HCT116 (cell line): ENCODE data around the gene GRIN2D. TPM values are rescaled to one million over a fixed set of nuclear protein-coding genes. Genes with fewer than 3 reads are reported as not detected.
"Not testable (repeated sequence)": the region's sequence is repeated elsewhere in the genome, so short reads cannot be mapped to it uniquely, and the experiment has no call there.

Experiments
- ATAC-seq: fragments of 200-7000 bp; cut with Tn5 transposase; 2 replicates; pipeline ENCODE4 v1.9.1; 2020; ENCODE audit warnings: mild to moderate bottlenecking, moderate library complexity
- BruUV-seq: library from RNA; stranded (reverse); fragments of 400-500 nt; replicated peaks from 2 replicates; lab custom pipeline; 2021; lab: Mats Ljungman, UMichigan
- CTCF ChIA-PET: fragments of 300-600 bp; sonication (Branson Sonifier 250); formaldehyde crosslinking; loops from one replicate; lab custom pipeline; 2021; ENCODE audit warnings: antibody characterized with exemption; lab: Charles Lee
- POLR2A ChIA-PET: fragments of 300-600, 350-600 bp; sonication (Branson Sonifier 250); formaldehyde crosslinking; loops from one replicate; lab custom pipeline; 2021; ENCODE audit warnings: antibody characterized with exemption; lab: Charles Lee
- RAD21 ChIA-PET, 2 experiments: fragments of 300-600 bp; sonication (Branson Sonifier 250); formaldehyde crosslinking; loops; one replicate each; lab custom pipeline; 2023; ENCODE audit warnings: low total read pairs in 2 of 2; ENCODE audit not compliant: uncharacterized antibody in 2 of 2, unreplicated experiment in 2 of 2, low non-redundant PET in 1 of 2; lab: Charles Lee
- DNase-seq: peaks from one replicate; pipeline ENCODE4 v3.0.0-alpha.2; 2010; ENCODE audit warnings: low read depth, low spot score
- H2AFZ ChIP-seq: fragments of 200-600 bp; shearing (Covaris generic), sonication (generic); 2 replicates; pipeline ENCODE4 v1.6.1; 2017; ENCODE audit warnings: low read depth, mixed run types, mixed read lengths, antibody characterized with exemption, low read length; ENCODE audit not compliant: poor library complexity, severe bottlenecking
- H3K27ac ChIP-seq: 2 replicates; pipeline ENCODE4 v1.5.1; 2012; ENCODE audit warnings: low read depth, low read length
- H3K27me3 ChIP-seq: fragments of 200-600 bp; sonication (generic); 2 replicates; pipeline ENCODE4 v1.6.1; 2016; ENCODE audit warnings: mixed run types, low read length, mixed read lengths; ENCODE audit not compliant: insufficient read depth
- H3K36me3 ChIP-seq, 2 experiments: fragments of 200-500 bp in 1 of 2; fragments of 200-600 bp in 1 of 2; sonication (Bioruptor generic) in 1 of 2; sonication (generic) in 1 of 2; 2 replicates each; pipeline versions ENCODE4 v1.5.1 to v1.6.1; 2014 to 2016; ENCODE audit warnings: low read length in 2 of 2, inconsistent platforms in 1 of 2, mixed read lengths in 1 of 2, mixed run types in 1 of 2; ENCODE audit not compliant: insufficient read depth in 2 of 2, control insufficient read depth in 1 of 2
- H3K4me1 ChIP-seq, 2 experiments: fragments of 200-600 bp in 1 of 2; sonication (generic) in 1 of 2; 2 replicates each; pipeline versions ENCODE4 v1.5.1 to v1.6.1; 2012 to 2017; ENCODE audit warnings: low read length in 2 of 2, inconsistent platforms in 1 of 2, mild to moderate bottlenecking in 1 of 2, mixed read lengths in 1 of 2, mixed run types in 1 of 2, moderate library complexity in 1 of 2; ENCODE audit not compliant: insufficient read depth in 2 of 2, control insufficient read depth in 1 of 2
- H3K4me2 ChIP-seq: fragments of 200-600 bp; sonication (generic); 2 replicates; pipeline ENCODE4 v1.6.1; 2017; ENCODE audit warnings: mixed run types, low read length, mixed read lengths
- H3K4me3 ChIP-seq, 2 experiments: fragments of 200-600 bp in 1 of 2; sonication (generic) in 1 of 2; replicated peaks in 1 of 2; 2 replicates each; pipeline ENCODE4 v1.5.1; 2011 to 2016; ENCODE audit warnings: low read length in 2 of 2, control low read depth in 1 of 2, low read depth in 1 of 2, mild to moderate bottlenecking in 1 of 2, mixed read lengths in 1 of 2, mixed run types in 1 of 2
- H3K79me2 ChIP-seq: fragments of 200-600 bp; sonication (generic); 2 replicates; pipeline ENCODE4 v1.6.1; 2017; ENCODE audit warnings: mild to moderate bottlenecking, mixed run types, low read length, moderate library complexity, mixed read lengths; ENCODE audit not compliant: insufficient read depth
- H3K9ac ChIP-seq: fragments of 200-600 bp; sonication (generic); 2 replicates; pipeline ENCODE4 v1.6.1; 2016; ENCODE audit warnings: low read length, mixed read lengths
- H3K9me2 ChIP-seq: fragments of 200-600 bp; sonication (generic), shearing (Covaris generic); 2 replicates; pipeline ENCODE4 v1.6.1; 2017; ENCODE audit warnings: mixed run types, mild to moderate bottlenecking, moderate library complexity; ENCODE audit not compliant: insufficient read depth
- H3K9me3 ChIP-seq, 2 experiments: fragments of 200-500 bp in 1 of 2; fragments of 200-600 bp in 1 of 2; sonication (Bioruptor generic) in 1 of 2; sonication (generic) in 1 of 2; 2 replicates each; pipeline ENCODE4 v1.6.1; 2014 to 2017; ENCODE audit warnings: low read length in 2 of 2, mixed read lengths in 2 of 2, inconsistent platforms in 1 of 2, low read depth in 1 of 2, mild to moderate bottlenecking in 1 of 2, mixed run types in 1 of 2, moderate library complexity in 1 of 2; ENCODE audit not compliant: control insufficient read depth in 1 of 2, insufficient read depth in 1 of 2
- H4K20me1 ChIP-seq: fragments of 200-600 bp; sonication (generic), shearing (Covaris generic); 2 replicates; pipeline ENCODE4 v1.6.1; 2017; ENCODE audit warnings: mixed run types, mild to moderate bottlenecking, moderate library complexity; ENCODE audit not compliant: insufficient read depth
- CBX3 ChIP-seq: IDR thresholded peaks from 2 replicates; pipeline ENCODE4 v1.6.1; 2012; ENCODE audit warnings: low read depth
- CEBPB ChIP-seq: IDR thresholded peaks from 2 replicates; pipeline ENCODE4 v1.6.1; 2012; ENCODE audit warnings: low read depth
- EGR1 ChIP-seq: IDR thresholded peaks from 2 replicates; pipeline ENCODE4 v1.6.1; 2012; ENCODE audit warnings: low read depth
- ELF1 ChIP-seq: IDR thresholded peaks from 2 replicates; pipeline ENCODE4 v1.6.1; 2012; ENCODE audit warnings: low read depth, borderline replicate concordance
- MAX ChIP-seq: IDR thresholded peaks from 2 replicates; pipeline ENCODE4 v1.6.1; 2012
- POLR2A ChIP-seq: IDR thresholded peaks from 2 replicates; pipeline ENCODE4 v1.7.0; 2011; ENCODE audit warnings: borderline replicate concordance; ENCODE audit not compliant: insufficient read depth, insufficient read length; ENCODE audit errors: extremely low read depth
- POLR2AphosphoS5 ChIP-seq: IDR thresholded peaks from 2 replicates; pipeline ENCODE4 v1.6.1; 2011; ENCODE audit warnings: mild to moderate bottlenecking, low read depth, low read length, moderate library complexity
- RAD21 ChIP-seq: IDR thresholded peaks from 2 replicates; pipeline ENCODE4 v1.6.1; 2012; ENCODE audit warnings: low read depth, mild to moderate bottlenecking
- SP1 ChIP-seq: IDR thresholded peaks from 2 replicates; pipeline ENCODE4 v1.6.1; 2012; ENCODE audit warnings: low read depth
- SRF ChIP-seq: IDR thresholded peaks from 2 replicates; pipeline ENCODE4 v1.6.1; 2012; ENCODE audit warnings: low read depth
- TCF7L2 ChIP-seq: IDR thresholded peaks from 2 replicates; pipeline ENCODE4 v1.7.0; 2011; ENCODE audit warnings: borderline replicate concordance, inconsistent platforms; ENCODE audit not compliant: insufficient read depth, insufficient read length; ENCODE audit errors: extremely low read depth
- ZFX ChIP-seq: fragments of 450-650 bp; IDR thresholded peaks from 2 replicates; pipeline ENCODE4 v1.6.1; 2017
- intact Hi-C: fragments of 100-400 bp; cut with micrococcal nuclease; formaldehyde crosslinking; loops from 2 replicates; pipeline ENCODE4 v1.10.0; 2022
- total RNA-seq: library from RNA; stranded (reverse); gene quantifications from one replicate; pipeline ENCODE4 v1.2.1, GENCODE V29; 2021; ENCODE audit not compliant: unreplicated experiment
- TF ChIP-seq, protein P1 (sequence below): IDR thresholded peaks from 2 replicates; pipeline ENCODE4 v1.6.1; 2011; ENCODE audit warnings: mild to moderate bottlenecking, low read length, moderate library complexity; ENCODE audit not compliant: insufficient replicate concordance; ENCODE audit errors: extremely low read depth

Gene GRIN2D
- total RNA-seq, 1 experiment from 2014 or later: 26.2 TPM

DNA sequence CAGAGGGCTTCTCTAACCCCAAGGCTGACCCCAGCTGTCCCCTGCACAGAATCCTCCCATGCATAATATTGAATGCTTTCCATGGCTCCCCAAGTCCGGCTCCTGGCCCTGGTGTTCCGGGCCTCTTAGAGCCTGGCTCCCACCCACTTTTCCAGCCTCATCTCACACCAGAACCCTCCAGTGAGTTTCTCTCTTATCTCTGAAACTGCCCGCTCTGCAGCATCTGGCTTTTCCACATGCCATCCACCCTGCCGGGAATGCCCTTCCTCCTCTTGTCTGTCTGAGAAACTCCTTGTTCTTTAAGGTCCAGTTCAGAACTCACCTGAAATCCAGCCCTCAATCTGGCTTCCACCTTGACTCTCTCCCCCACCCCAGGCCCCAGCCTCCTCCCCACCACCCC lies 22.5 kb upstream of the GRIN2D start:
- ChIA-PET RAD21 (no interaction called here), POLR2A (no interaction called here)

GRCh38 chr19:48371367-48371766 lies 22.1 kb upstream of the GRIN2D start:
- H3K4me1 ChIP-seq: peaks cover 14 to 18% of the 10 kb centered on the region in 2 experiments; a peak in 3 of 4 replicates
- no peaks in the 10 kb centered on the region for H3K9me2 ChIP-seq
- no peak overlapping the region for H3K4me2 ChIP-seq
- H3K36me3 ChIP-seq: no peaks in the 10 kb centered on the region
- intact Hi-C loops: no loop called here
- H3K9ac ChIP-seq: no peak overlapping the region
- ChIA-PET CTCF (interaction anchor here (0.9 to 1.1 kb wide), 2 partner anchors 19 to 20 kb away, joined by 3 to 4 read pairs; partner anchors contain the start of gene KDELR1), RAD21 (no interaction called here)
- no peak overlapping the region for H2AFZ ChIP-seq
- H3K27ac ChIP-seq: no peak overlapping the region
- no peak overlapping the region for H3K4me3 ChIP-seq
- BruUV-seq: no TSS peak
- H3K79me2 ChIP-seq: no peaks in the 10 kb centered on the region
- H3K9me3 ChIP-seq: no peaks in the 10 kb centered on the region
- TF ChIP-seq EGR1: no peak
- TF ChIP-seq POLR2AphosphoS5: no peak
- TF ChIP-seq ZFX: no peak
- no peak for TF ChIP-seq RAD21
- no peak for TF ChIP-seq TCF7L2
- TF ChIP-seq CEBPB: no peak
- no peak for TF ChIP-seq SP1
- no peak for TF ChIP-seq CBX3
- TF ChIP-seq POLR2A: no peak
- TF ChIP-seq, all 23 proteins: peak for 0
- Histone ChIP-seq H4K20me1 (no peaks in the 10 kb centered on the region), H3K27me3 (no peaks in the 10 kb centered on the region)
- ATAC-seq (no peak), DNase-seq (no peak)
- POLR2A ChIA-PET: no interaction called here

More for the DNA sequence above, 22.5 kb upstream of the GRIN2D start:
- no TSS peak for BruUV-seq
- H3K4me2 ChIP-seq: no peak overlapping the region
- DNase-seq (no peak), ATAC-seq (no peak)
- H3K9me2 ChIP-seq: no peaks in the 10 kb centered on the region
- no peaks in the 10 kb centered on the region for H4K20me1 ChIP-seq
- H3K4me1 ChIP-seq: peaks cover 14 to 18% of the 10 kb centered on the region in 2 experiments; a peak in 3 of 4 replicates
- H3K9me3 ChIP-seq: no peaks in the 10 kb centered on the region
- H3K9ac ChIP-seq: no peak overlapping the region
- no peak overlapping the region for H3K27ac ChIP-seq
- no peak overlapping the region for H3K4me3 ChIP-seq
- intact Hi-C loops: no loop called here
- TF ChIP-seq MAX: no peak
- TF ChIP-seq, protein P1, sequence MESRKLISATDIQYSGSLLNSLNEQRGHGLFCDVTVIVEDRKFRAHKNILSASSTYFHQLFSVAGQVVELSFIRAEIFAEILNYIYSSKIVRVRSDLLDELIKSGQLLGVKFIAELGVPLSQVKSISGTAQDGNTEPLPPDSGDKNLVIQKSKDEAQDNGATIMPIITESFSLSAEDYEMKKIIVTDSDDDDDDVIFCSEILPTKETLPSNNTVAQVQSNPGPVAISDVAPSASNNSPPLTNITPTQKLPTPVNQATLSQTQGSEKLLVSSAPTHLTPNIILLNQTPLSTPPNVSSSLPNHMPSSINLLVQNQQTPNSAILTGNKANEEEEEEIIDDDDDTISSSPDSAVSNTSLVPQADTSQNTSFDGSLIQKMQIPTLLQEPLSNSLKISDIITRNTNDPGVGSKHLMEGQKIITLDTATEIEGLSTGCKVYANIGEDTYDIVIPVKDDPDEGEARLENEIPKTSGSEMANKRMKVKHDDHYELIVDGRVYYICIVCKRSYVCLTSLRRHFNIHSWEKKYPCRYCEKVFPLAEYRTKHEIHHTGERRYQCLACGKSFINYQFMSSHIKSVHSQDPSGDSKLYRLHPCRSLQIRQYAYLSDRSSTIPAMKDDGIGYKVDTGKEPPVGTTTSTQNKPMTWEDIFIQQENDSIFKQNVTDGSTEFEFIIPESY: no peak
- TF ChIP-seq SRF: no peak
- no peak for TF ChIP-seq TCF7L2
- no peak for TF ChIP-seq ELF1
- H2AFZ ChIP-seq: no peak overlapping the region
- H3K79me2 ChIP-seq: no peaks in the 10 kb centered on the region
- CTCF ChIA-PET: interaction anchor here (0.9 to 1.1 kb wide), 2 partner anchors 20 to 21 kb away, joined by 3 to 4 read pairs; partner anchors contain the start of gene KDELR1
- no peaks in the 10 kb centered on the region for H3K36me3 ChIP-seq
- H3K27me3 ChIP-seq: no peaks in the 10 kb centered on the region

DNA sequence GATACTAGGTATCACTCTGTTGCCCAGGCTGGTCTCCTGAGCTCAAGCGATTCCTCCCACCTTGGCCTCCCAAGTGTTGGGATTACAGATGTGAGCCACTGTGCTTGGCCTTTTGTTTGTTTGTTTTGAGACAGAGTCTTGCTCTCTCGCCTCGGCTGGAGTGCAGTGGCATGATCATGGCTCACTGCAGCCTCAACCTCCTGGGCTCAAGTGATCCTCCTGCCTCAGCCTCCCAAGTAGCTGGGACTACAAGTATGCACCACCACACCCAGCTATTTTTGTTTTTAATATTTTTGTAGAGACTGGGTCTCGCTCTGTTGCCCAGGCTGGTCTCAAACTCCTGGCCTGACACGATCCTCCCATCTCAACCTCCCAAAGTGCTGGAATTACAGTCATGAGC lies 21.7 kb upstream of the GRIN2D start:
- H3K9me3 ChIP-seq, POLR2A ChIA-PET, RAD21 ChIA-PET, H3K36me3 ChIP-seq, DNase-seq, ATAC-seq, H3K9me2 ChIP-seq, H3K4me3 ChIP-seq, H3K79me2 ChIP-seq, BruUV-seq, H3K9ac ChIP-seq, H3K27me3 ChIP-seq, H2AFZ ChIP-seq, H3K4me2 ChIP-seq, H4K20me1 ChIP-seq, intact Hi-C loops, H3K27ac ChIP-seq: not testable (repeated sequence)
- CTCF ChIA-PET: interaction anchor here (0.9 to 1.1 kb wide), 2 partner anchors 19 to 20 kb away, joined by 3 to 4 read pairs; partner anchors contain the start of gene KDELR1
- peaks cover 14 to 18% of the 10 kb centered on the region in 2 experiments; a peak in 3 of 4 replicates for H3K4me1 ChIP-seq
